Spleen (tissue), 7 donors: ENCODE results near the gene TBXA2R.

Experiments
- CTCF ChIP-seq, 11 experiments: fragments of 200-600 bp in 7 of 11; fragments of 450-650 bp in 4 of 11; sonication (generic) in 4 of 11; IDR thresholded peaks in 8 of 11; conservative IDR thresholded peaks in 3 of 11; 1 replicate in 7 of 11; 2 replicates in 4 of 11; pipeline versions ENCODE4 v1.4.0 to v1.8.0; 2016 to 2021; ENCODE audit warnings: antibody characterized with exemption in 11 of 11, inconsistent platforms in 4 of 11, mild to moderate bottlenecking in 1 of 11
- POLR2A ChIP-seq, 3 donors: fragments of 450-650 bp; IDR thresholded peaks; one replicate each; pipeline ENCODE4 v1.5.1; 2017; ENCODE audit warnings: antibody characterized with exemption in 3 of 3, mild to moderate bottlenecking in 1 of 3
- donor health status: DM: no; HTN: no; CAD: no; lungs with moderate emphysema.
- donor health status: DM: no; HTN: no; CAD: no.
- donor health status: DM: no; HTN: no; CAD: no.

GRCh38 chr19:3612330-3612729 is 5.7 kb upstream of the TBXA2R start:
- no peak for TF ChIP-seq POLR2A (IDR thresholded peaks at IDR 0.05)
- TF ChIP-seq CTCF (IDR thresholded peaks at IDR 0.05 in 8 of 11, conservative IDR thresholded peaks at IDR 0.05 in 3 of 11): no peak
